Mucosa of rectum (tissue), 2 donors: Measurements from ENCODE around the gene MYH16.

Source experiments
- H3K27ac ChIP-seq, 2 donors: one replicate each; pipeline ENCODE4 v1.7.0; 2013; ENCODE audit warnings: inconsistent platforms in 2 of 2, low read depth in 2 of 2, low read length in 2 of 2
- H3K27me3 ChIP-seq, 2 donors: one replicate each; pipeline ENCODE4 v1.7.0; 2013; ENCODE audit warnings: low read length in 2 of 2; ENCODE audit not compliant: control insufficient read depth in 2 of 2, insufficient read depth in 2 of 2
- H3K36me3 ChIP-seq, 2 donors: one replicate each; pipeline ENCODE4 v1.7.0; 2013; ENCODE audit warnings: low read length in 2 of 2; ENCODE audit not compliant: control insufficient read depth in 2 of 2, insufficient read depth in 2 of 2
- H3K4me1 ChIP-seq, 2 donors: one replicate each; pipeline ENCODE4 v1.7.0; 2013; ENCODE audit warnings: low read length in 2 of 2, mild to moderate bottlenecking in 1 of 2; ENCODE audit not compliant: control insufficient read depth in 2 of 2, insufficient read depth in 2 of 2
- H3K4me3 ChIP-seq, 2 donors: one replicate each; pipeline ENCODE4 v1.7.0; 2013; ENCODE audit warnings: low read length in 2 of 2
- H3K9ac ChIP-seq, 2 donors: one replicate each; pipeline ENCODE4 v1.7.0; 2013; ENCODE audit warnings: low read length in 2 of 2, low read depth in 1 of 2, mild to moderate bottlenecking in 1 of 2
- H3K9me3 ChIP-seq, 2 donors: one replicate each; pipeline ENCODE4 v1.7.0; 2013; ENCODE audit warnings: low read length in 2 of 2; ENCODE audit not compliant: control insufficient read depth in 2 of 2
- donor health status: healthy.
- donor health status: Normal muscosa, but diverticular disease.

Gene MYH16

GRCh38 chr7:99293650-99294049 lies 21.0 kb downstream of the MYH16 start:
- no peak overlapping the region for H3K4me3 ChIP-seq
- no peak overlapping the region for H3K27ac ChIP-seq
- H3K9ac ChIP-seq: no peak overlapping the region
- H3K9me3 ChIP-seq: no peaks in the 10 kb centered on the region
- no peaks in the 10 kb centered on the region for H3K27me3 ChIP-seq
- no peaks in the 10 kb centered on the region for H3K36me3 ChIP-seq
- H3K4me1 ChIP-seq: no peaks in the 10 kb centered on the region

- no peaks in the 10 kb centered on the region for H3K27me3 ChIP-seq
- no peak overlapping the region for H3K27ac ChIP-seq
- no peak overlapping the region for H3K4me3 ChIP-seq
- H3K4me1 ChIP-seq: no peaks in the 10 kb centered on the region
- no peaks in the 10 kb centered on the region for H3K36me3 ChIP-seq
- no peaks in the 10 kb centered on the region for H3K9me3 ChIP-seq
- no peak overlapping the region for H3K9ac ChIP-seq
Observed at GRCh38 chr7:99296471-99296870, 23.8 kb downstream of the MYH16 start.

GRCh38 chr7:99301496-99301895 lies 28.9 kb downstream of the MYH16 start:
- H3K27ac ChIP-seq: no peak overlapping the region
- no peak overlapping the region for H3K4me3 ChIP-seq
- no peaks in the 10 kb centered on the region for H3K36me3 ChIP-seq
- no peaks in the 10 kb centered on the region for H3K27me3 ChIP-seq
- H3K9ac ChIP-seq: no peak overlapping the region
- H3K9me3 ChIP-seq: no peaks in the 10 kb centered on the region
- no peaks in the 10 kb centered on the region for H3K4me1 ChIP-seq

GRCh38 chr7:99305473-99306260 lies 33.0 kb downstream of the MYH16 start:
- Histone ChIP-seq H3K36me3 (no peaks in the 10 kb centered on the region), H3K9ac (no peak overlapping the region), H3K4me3 (no peak overlapping the region), H3K9me3 (no peaks in the 10 kb centered on the region), H3K27me3 (no peaks in the 10 kb centered on the region), H3K27ac (no peak overlapping the region), H3K4me1 (no peaks in the 10 kb centered on the region)

- Histone ChIP-seq H3K9ac (no peak overlapping the region), H3K27me3 (no peaks in the 10 kb centered on the region), H3K9me3 (no peaks in the 10 kb centered on the region), H3K36me3 (no peaks in the 10 kb centered on the region), H3K4me3 (no peak overlapping the region), H3K27ac (no peak overlapping the region), H3K4me1 (peaks cover 0 to 4% of the 10 kb centered on the region in 2 donors)
Observed at GRCh38 chr7:99308461-99309074, 35.9 kb downstream of the MYH16 start.

- Histone ChIP-seq H3K9ac (no peak overlapping the region), H3K9me3 (no peaks in the 10 kb centered on the region), H3K27ac (no peak overlapping the region), H3K4me3 (no peak overlapping the region), H3K36me3 (no peaks in the 10 kb centered on the region), H3K4me1 (peaks cover under 1 to 4% of the 10 kb centered on the region in 2 donors), H3K27me3 (no peaks in the 10 kb centered on the region)
Observed at GRCh38 chr7:99309111-99309510, 36.5 kb downstream of the MYH16 start.

GRCh38 chr7:99310004-99310403 lies 37.4 kb downstream of the MYH16 start:
- peaks cover 3 to 8% of the 10 kb centered on the region in 2 donors for H3K4me1 ChIP-seq
- H3K27ac ChIP-seq: no peak overlapping the region
- H3K27me3 ChIP-seq: no peaks in the 10 kb centered on the region
- no peaks in the 10 kb centered on the region for H3K9me3 ChIP-seq
- no peaks in the 10 kb centered on the region for H3K36me3 ChIP-seq
- no peak overlapping the region for H3K9ac ChIP-seq
- H3K4me3 ChIP-seq: no peak overlapping the region

- Histone ChIP-seq H3K9me3 (no peaks in the 10 kb centered on the region), H3K9ac (no peak overlapping the region), H3K4me3 (no peak overlapping the region), H3K27ac (no peak overlapping the region), H3K4me1 (peaks cover 3 to 8% of the 10 kb centered on the region in 2 donors), H3K36me3 (no peaks in the 10 kb centered on the region), H3K27me3 (no peaks in the 10 kb centered on the region)
Observed at GRCh38 chr7:99311702-99312101, 39.1 kb downstream of the MYH16 start.

- no peaks in the 10 kb centered on the region for H3K27me3 ChIP-seq
- no peak overlapping the region for H3K27ac ChIP-seq
- peaks cover 3 to 8% of the 10 kb centered on the region in 2 donors for H3K4me1 ChIP-seq
- peak overlapping the region in 1 of 2 donors; percentile 0 for H3K9ac ChIP-seq
- H3K4me3 ChIP-seq: peak overlapping the region in 1 of 2 donors; percentile 53
- no peaks in the 10 kb centered on the region for H3K36me3 ChIP-seq
- H3K9me3 ChIP-seq: no peaks in the 10 kb centered on the region
Observed at GRCh38 chr7:99312316-99313203, 39.9 kb downstream of the MYH16 start.

- Histone ChIP-seq H3K9me3 (no peaks in the 10 kb centered on the region), H3K4me1 (peaks cover 3 to 8% of the 10 kb centered on the region in 2 donors), H3K36me3 (no peaks in the 10 kb centered on the region), H3K27me3 (no peaks in the 10 kb centered on the region), H3K9ac (peak overlapping the region in 1 of 2 donors; percentile 0), H3K4me3 (peak overlapping the region in 1 of 2 donors; percentile 53), H3K27ac (peak overlapping the region in 1 of 2 donors; percentile 44)
Observed at GRCh38 chr7:99313204-99313573, 40.5 kb downstream of the MYH16 start.
